DLD1 (cell line): ENCODE data around the gene ZNF92.
"Not testable (repeated sequence)": the region's sequence is repeated elsewhere in the genome, so short reads cannot be mapped to it uniquely, and the experiment has no call there.

Experiments
- in situ Hi-C: cut with HindIII; loops from 2 replicates; pipeline ENCODE4 v1.10.0; 2017; ENCODE audit warnings: low sequenced_read_pairs

Gene ZNF92

DNA sequence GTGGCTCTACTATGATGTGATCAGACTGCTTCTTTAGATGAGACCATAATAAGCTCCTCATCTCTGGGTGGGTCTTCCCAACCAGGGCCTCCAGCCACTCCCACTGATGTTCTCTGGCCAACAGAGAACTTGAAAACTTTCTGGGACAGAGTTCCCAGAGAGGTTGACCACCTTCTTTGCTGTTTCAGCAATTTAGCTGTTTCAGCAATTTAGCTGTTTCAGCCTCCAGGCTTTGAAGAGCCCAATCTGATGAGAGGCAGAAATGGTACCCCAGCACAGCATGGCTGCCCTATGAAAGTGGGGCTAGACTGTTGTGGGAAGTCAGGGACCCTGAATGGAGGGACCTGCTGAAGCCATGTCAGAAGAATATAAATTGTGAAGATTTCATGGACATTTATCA lies 49.0 kb downstream of the ZNF92 start:
- in situ Hi-C loops: no loop called here

- in situ Hi-C loops: not testable (repeated sequence)
Observed at GRCh38 chr7:65423286-65423685, 49.6 kb downstream of the ZNF92 start.

DNA sequence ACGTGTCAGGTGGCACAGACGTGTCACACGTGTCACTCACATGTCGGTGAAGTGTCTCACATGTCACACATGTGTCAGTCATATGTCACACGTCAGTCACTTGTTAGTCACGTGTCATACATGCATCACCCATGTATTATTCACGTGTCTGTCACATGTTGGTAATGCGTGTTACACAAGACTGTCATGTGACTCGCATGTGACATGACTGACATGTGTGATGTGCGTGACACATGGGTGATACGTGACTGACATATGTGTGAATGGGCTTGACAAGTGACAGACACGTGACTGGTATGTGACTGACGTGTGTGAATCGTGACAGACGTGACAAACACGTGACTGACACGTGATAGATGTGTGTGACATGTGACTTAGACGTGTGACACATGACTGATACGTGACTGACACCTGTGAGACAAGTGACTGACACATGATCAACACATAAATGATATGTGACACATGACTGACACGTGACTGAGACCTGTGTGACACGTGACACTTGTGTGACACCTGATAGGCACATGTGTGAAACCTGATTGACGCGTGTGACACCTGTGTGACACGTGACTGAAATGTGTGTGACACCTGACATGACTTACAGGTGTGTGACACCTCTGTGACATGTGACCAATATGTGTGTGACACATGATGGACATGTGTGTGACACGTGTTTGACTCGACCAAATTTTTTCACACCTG lies 56.1 kb downstream of the ZNF92 start:
- in situ Hi-C loops: no loop called here

DNA sequence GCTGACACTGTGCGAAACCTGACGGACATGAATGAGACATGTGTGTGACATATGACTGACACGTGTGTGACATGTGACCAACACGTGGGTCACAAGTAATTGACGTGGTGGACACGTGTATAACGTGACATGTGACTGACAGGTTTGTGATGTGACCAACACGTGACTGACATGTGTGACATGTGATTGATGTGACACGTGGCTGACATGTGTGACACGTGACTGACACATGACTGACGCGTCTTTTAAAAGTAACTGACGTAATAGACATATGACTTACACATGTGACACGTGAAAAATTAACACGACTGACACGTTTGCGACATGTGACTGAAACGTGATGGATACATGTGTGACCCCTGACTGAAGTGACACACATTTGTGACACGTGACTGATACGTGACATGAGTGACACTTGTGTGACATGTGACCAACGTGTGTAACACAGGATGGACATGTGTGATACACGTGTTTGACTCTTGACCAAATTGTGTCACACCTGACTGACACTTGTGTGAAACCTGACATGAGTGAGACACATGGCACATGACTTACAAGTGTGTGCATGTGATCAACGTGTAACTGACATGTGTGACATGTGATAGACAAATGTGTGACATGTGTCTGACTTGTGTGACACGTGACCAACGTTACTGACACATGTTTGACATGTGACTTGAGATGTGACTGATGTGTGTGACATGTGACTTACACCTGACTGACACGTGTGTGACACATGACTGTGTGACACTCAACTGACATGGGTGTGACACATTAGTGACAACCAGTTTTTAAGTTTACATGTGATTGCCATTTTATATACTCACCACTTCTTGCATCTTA lies 56.9 kb downstream of the ZNF92 start:
- in situ Hi-C loops: no loop called here

DNA sequence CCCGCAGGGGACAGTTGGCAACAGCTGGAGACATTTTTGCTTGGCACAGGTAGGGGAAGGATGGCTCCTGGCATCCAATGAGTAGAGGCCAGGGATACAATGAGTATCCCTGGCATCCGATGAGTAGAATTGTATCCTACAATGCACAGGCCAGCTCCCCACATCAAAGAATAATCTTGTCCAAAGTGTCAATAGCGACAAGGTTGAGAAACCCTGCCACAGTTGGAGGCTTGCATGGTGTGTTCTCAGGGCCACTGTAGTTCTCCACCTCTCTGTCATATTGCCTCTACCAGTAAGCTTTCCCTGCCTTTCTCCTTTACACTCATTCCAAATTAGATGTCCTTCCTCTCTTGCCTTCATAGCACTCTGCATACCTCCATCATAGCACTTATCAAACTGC lies 60.7 kb downstream of the ZNF92 start:
- in situ Hi-C loops: no loop called here

DNA sequence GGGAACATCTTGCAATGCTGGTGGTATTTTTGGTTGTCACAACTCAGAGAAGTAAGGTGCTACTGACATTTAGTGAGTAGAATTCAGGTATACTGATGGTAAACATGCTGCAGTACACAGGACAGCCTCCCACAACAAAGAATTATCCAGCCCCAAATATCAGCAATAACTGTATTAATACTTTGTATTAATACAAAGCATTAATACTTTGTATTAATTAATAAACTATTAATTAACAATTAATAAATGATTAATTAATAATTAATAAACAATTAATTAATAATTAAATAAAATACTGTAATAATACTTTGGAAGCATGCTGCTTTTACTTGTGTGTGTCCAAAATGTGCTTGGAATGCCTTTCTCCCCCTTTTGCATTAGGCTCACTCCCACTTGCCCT lies 62.5 kb downstream of the ZNF92 start:
- in situ Hi-C loops: no loop called here

- in situ Hi-C loops: no loop called here
Observed at GRCh38 chr7:65438598-65438997, 64.9 kb downstream of the ZNF92 start.

- in situ Hi-C loops: no loop called here
Observed at GRCh38 chr7:65441010-65441409, 67.4 kb downstream of the ZNF92 start.

DNA sequence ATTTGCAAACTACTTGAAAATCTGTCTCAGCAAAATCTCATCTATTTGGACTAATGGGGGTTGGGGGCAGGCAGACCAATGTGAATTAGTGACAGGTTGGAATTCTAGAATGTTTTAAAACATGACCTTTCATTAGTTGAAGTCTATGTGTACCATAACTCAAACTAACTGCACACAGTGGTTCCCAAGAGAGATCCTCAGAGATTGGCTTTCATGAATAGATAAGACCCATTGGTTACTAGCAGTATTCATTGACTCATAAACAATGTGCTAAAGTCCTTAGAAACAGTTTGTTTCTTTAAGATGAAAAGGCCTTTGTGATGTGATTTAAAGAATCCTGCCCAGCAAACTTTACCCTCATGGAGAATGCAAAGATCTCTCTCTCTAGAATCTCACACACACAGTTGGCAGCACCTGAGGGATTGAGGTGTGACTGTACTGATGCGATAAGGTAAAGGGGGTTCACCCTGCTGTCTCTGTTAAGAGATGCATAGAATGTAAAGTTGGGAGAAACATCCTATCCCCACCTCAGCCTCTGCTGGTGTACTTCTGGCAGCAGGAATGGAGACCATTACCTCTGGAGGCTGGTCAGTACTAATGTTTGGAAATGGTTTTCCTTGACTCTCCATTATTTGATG lies 70.7 kb downstream of the ZNF92 start:
- in situ Hi-C loops: no loop called here

DNA sequence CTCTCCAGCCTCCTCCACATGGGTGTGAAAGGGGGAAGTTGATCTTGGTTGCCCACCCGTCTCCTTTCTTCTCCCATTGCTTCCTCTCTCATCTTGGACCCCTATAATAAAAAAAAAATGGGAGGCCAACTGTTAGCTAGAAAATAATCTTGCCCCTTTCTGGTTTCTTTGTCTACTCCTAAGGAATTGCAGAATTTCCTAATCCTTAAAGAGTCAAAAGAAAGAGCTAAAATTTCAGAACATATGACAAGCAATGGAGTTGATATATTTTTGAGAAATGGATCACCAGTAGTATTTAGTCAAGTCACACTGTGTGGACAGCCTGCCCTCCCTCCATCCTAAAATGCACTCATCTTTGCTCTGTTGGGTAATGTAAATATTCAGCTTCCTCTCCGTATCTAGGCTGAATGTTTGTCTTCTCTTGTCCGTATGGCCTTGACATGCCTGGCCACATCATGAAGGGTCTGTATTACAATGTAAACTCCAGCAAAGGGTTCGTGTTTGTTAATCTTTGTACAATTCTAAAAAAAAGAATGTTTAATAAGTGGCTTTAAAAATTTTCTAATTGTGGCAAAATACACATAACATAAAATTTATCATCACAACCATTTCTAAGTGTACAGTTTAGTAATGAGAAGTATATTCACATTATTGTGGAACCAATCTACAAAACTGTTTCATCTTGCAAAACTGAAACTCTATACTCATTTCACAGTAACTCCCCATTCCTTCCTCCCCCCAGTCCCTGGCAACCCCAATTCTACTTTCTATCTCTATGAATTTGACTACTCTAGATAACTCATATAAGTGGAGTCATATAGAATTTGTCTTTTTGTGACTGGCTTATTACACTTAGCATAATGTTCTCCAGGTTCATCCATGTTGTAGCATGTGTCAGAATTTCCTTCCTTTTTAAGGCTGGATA lies 71.5 kb downstream of the ZNF92 start:
- in situ Hi-C loops: no loop called here

DNA sequence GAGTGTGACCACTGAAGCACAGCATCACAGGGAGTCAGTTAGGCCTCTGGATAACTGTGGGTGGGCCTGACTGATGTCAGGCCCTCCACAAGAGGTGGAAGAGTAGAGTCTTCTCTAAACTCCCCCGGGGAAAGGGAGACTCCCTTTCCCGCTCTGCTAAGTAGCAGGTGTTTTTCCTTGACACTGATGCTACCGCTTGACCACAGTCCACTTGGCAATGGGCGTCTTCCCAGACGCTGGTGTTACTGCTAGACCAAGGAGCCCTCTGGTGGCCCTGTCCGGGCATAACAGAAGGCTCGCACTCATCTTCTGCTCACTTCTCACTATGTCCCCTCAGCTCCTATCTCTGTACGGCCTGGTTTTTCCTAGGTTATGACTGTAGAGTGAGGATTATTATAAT lies 73.4 kb downstream of the ZNF92 start:
- in situ Hi-C loops: not testable (repeated sequence)

DNA sequence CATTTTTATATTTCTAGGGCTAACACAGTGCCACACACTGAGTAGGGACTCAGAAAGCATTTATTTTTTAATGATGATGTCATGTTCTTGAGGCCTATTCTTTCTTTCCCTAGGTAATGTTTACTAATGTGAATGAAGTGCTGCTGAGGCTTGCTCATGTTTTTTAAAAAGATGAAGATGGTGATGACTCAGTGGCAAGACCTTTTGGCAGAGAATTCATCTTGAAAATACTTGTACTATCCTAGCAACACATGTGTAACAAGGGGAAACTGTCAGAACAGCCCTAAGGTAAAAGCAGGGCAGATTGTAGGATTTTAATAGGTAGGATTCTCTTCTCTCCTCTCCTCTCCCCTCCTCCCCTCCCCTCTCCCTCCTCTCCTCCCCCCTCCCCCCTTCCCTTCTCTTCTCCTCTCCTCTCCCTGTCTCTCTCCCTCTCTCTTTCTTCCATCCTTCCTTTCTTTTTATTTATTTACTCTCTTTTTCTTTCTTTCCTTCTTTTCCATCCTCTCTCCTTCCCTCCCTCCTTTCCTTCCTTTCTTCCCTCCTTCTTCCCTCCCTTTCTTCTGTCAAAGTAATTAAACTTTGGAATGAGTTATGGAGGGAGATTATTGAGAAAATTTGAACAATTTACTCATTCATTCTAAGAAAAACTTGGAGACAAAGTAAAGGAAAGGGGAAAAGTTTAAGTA lies 75.3 kb downstream of the ZNF92 start:
- in situ Hi-C loops: no loop called here

- in situ Hi-C loops: no loop called here
Observed at GRCh38 chr7:65449505-65449852, 75.8 kb downstream of the ZNF92 start.
